MM.1S (cell line): Measurements from ENCODE around the gene RAB21.

Source experiments
- EZH2 ChIP-seq: fragments of 300-600 bp; sonication (generic); optimal IDR thresholded peaks from 2 replicates; pipeline ENCODE3; 2017; ENCODE audit warnings: low read depth, mild to moderate bottlenecking, antibody characterized with exemption, low read length, mixed read lengths
- TF ChIP-seq, protein P1 (sequence below): fragments of 300-600 bp; sonication (generic); IDR thresholded peaks from 2 replicates; pipeline ENCODE4 v1.5.1; 2016; ENCODE audit warnings: antibody characterized with exemption, low read length, mixed read lengths

DNA sequence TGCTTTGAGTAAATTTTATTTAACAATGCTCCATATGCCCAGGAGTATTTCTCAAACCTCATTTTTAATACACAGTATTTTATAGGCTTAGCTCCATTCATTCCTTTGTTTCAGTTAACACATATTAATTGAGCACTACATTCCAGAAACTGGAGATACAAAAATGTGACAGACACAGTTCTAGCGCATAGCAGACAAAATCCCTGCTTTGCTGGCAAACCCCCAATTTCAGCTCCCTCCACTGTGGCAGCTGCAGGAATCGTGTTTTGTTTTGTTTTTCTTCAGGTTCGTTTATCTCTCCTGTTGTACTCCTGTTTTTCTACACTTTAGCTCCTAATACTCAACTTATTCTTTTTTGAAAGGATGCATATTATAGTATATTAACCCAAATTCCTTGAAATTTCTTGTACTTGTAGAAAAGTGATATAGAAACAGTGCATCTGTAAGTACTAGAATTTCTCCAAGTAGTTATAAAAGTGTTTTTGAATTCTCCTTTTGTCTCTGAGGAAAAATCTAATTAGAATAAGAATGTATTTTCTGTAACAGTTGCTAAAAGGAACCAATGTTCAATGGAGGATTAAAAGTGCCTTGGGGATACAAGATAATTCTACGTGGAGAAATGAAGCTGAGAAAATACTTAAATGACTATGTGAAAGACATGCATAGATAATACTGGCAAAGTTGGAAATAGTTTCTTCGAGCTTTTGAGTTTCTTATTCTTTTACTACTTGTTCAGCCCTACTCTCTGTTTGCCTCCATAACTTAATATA lies 6.4 kb upstream of the RAB21 start:
- TF ChIP-seq, protein P1, sequence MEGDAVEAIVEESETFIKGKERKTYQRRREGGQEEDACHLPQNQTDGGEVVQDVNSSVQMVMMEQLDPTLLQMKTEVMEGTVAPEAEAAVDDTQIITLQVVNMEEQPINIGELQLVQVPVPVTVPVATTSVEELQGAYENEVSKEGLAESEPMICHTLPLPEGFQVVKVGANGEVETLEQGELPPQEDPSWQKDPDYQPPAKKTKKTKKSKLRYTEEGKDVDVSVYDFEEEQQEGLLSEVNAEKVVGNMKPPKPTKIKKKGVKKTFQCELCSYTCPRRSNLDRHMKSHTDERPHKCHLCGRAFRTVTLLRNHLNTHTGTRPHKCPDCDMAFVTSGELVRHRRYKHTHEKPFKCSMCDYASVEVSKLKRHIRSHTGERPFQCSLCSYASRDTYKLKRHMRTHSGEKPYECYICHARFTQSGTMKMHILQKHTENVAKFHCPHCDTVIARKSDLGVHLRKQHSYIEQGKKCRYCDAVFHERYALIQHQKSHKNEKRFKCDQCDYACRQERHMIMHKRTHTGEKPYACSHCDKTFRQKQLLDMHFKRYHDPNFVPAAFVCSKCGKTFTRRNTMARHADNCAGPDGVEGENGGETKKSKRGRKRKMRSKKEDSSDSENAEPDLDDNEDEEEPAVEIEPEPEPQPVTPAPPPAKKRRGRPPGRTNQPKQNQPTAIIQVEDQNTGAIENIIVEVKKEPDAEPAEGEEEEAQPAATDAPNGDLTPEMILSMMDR, result no peak
- TF ChIP-seq EZH2, result no peak
